GM18873 (cell line): ENCODE measurements around the gene MATN4.
"Not testable (repeated sequence)": the region's sequence is repeated elsewhere in the genome, so short reads cannot be mapped to it uniquely, and the experiment has no call there.

Source experiments
- ATAC-seq: cut with Tn5 transposase; IDR thresholded peaks from one replicate; pipeline ENCODE4 v1.9.1; 2021; ENCODE audit warnings: mild to moderate bottlenecking, moderate library complexity, moderate number of reproducible peaks; ENCODE audit not compliant: unreplicated experiment, low FRiP score

Gene MATN4

GRCh38 chr20:45308117-45308778 lies at the start of gene MATN4:
Gene MATN4 (minus strand): TSS chr20:45308299. CDS start chr20:45305582, 2,717 bp downstream.
- ATAC-seq: no peak

GRCh38 chr20:45355209-45356084 lies 47.3 kb upstream of the MATN4 start:
- ATAC-seq: no peak

GRCh38 chr20:45354423-45355208 lies 46.5 kb upstream of the MATN4 start:
- no peak for ATAC-seq

GRCh38 chr20:45353746-45354145 lies 45.6 kb upstream of the MATN4 start:
- no peak for ATAC-seq

- ATAC-seq: no peak
These were observed 44.6 kb upstream of the MATN4 start for GRCh38 chr20:45352729-45353128.

- not testable (repeated sequence) for ATAC-seq
These were observed 42.7 kb upstream of the MATN4 start for GRCh38 chr20:45350795-45351194.

- ATAC-seq: no peak
These were observed 42.1 kb upstream of the MATN4 start for GRCh38 chr20:45350217-45350616.

- ATAC-seq: no peak
These were observed 40.1 kb upstream of the MATN4 start, which contains the start of gene SDC4 for GRCh38 chr20:45347936-45348778. Gene SDC4 (minus strand): TSS chr20:45348424. CDS start chr20:45348384, 40 bp downstream.

- ATAC-seq: no peak
These were observed 39.3 kb upstream of the MATN4 start for GRCh38 chr20:45347297-45347935.

GRCh38 chr20:45346851-45347250 lies 38.8 kb upstream of the MATN4 start:
- no peak for ATAC-seq

GRCh38 chr20:45346291-45346718 lies 38.2 kb upstream of the MATN4 start:
- ATAC-seq: no peak

GRCh38 chr20:45345104-45345936 lies 37.2 kb upstream of the MATN4 start:
- no peak for ATAC-seq

- ATAC-seq: no peak
These were observed 36.2 kb upstream of the MATN4 start for GRCh38 chr20:45344168-45344860.

- ATAC-seq: no peak
These were observed 35.6 kb upstream of the MATN4 start for GRCh38 chr20:45343532-45344167.

- no peak for ATAC-seq
These were observed 34.9 kb upstream of the MATN4 start for GRCh38 chr20:45342855-45343531.

- no peak for ATAC-seq
These were observed 34.1 kb upstream of the MATN4 start for GRCh38 chr20:45341939-45342854.
